Inflammatory macrophage treated with lipopolysaccharide for 4 hours (primary cell): ENCODE data around the gene ST6GALNAC2.
"Not testable (repeated sequence)": the region's sequence is repeated elsewhere in the genome, so short reads cannot be mapped to it uniquely, and the experiment has no call there.

Experiments used
- DNase-seq: peaks from one replicate; pipeline ENCODE4 v3.0.0-alpha.2; 2020

Gene ST6GALNAC2

GRCh38 chr17:76538941-76539570, 46.6 kb downstream of the ST6GALNAC2 start:
- no peak for DNase-seq

GRCh38 chr17:76538281-76538931, 47.3 kb downstream of the ST6GALNAC2 start:
- no peak for DNase-seq

- no peak for DNase-seq
These were observed 47.9 kb downstream of the ST6GALNAC2 start, which contains the start of gene CYGB for GRCh38 chr17:76537578-76538280. TSS of gene CYGB (minus strand) at chr17:76537709. CDS start at chr17:76537542, 167 bp downstream.

- no peak for DNase-seq
These were observed 48.4 kb downstream of the ST6GALNAC2 start for GRCh38 chr17:76537288-76537577.

GRCh38 chr17:76536511-76537287, 49.0 kb downstream of the ST6GALNAC2 start:
- DNase-seq: no peak

- no peak for DNase-seq
These were observed 49.7 kb downstream of the ST6GALNAC2 start for GRCh38 chr17:76535788-76536510.

GRCh38 chr17:76534831-76535732, 50.6 kb downstream of the ST6GALNAC2 start:
- no peak for DNase-seq

- DNase-seq: not testable (repeated sequence)
These were observed 51.9 kb downstream of the ST6GALNAC2 start for GRCh38 chr17:76533640-76534359.

GRCh38 chr17:76532072-76532651, 53.5 kb downstream of the ST6GALNAC2 start:
- no peak for DNase-seq

- no peak for DNase-seq
These were observed 54.1 kb downstream of the ST6GALNAC2 start for GRCh38 chr17:76531486-76532038.

- no peak for DNase-seq
These were observed 54.7 kb downstream of the ST6GALNAC2 start for GRCh38 chr17:76530811-76531485.

GRCh38 chr17:76530095-76530723, 55.5 kb downstream of the ST6GALNAC2 start:
- DNase-seq: peak; percentile 55

GRCh38 chr17:76529224-76530094, 56.2 kb downstream of the ST6GALNAC2 start:
- DNase-seq: peak; percentile 79

- no peak for DNase-seq
These were observed 57.0 kb downstream of the ST6GALNAC2 start for GRCh38 chr17:76528528-76529223.

- no peak for DNase-seq
These were observed 57.5 kb downstream of the ST6GALNAC2 start for GRCh38 chr17:76528156-76528527.

- no peak for DNase-seq
These were observed 58.1 kb downstream of the ST6GALNAC2 start for GRCh38 chr17:76527430-76528111.

- DNase-seq: not testable (repeated sequence)
These were observed 58.6 kb downstream of the ST6GALNAC2 start for GRCh38 chr17:76527016-76527415.
